Fibroblast of gingiva (primary cell): ENCODE results near the gene SF3B3.
"Not testable (repeated sequence)": the region's sequence is repeated elsewhere in the genome, so short reads cannot be mapped to it uniquely, and the experiment has no call there.

Experiments used
- DNase-seq: peaks from one replicate; pipeline ENCODE4 v3.0.0-alpha.2; 2011; ENCODE audit warnings: low read depth

Gene SF3B3

GRCh38 chr16:70511833-70512232 lies 11.8 kb upstream of the SF3B3 start:
- DNase-seq, result no peak

- DNase-seq, result peak; percentile 12
These were observed 11.2 kb upstream of the SF3B3 start for GRCh38 chr16:70512456-70512855.

GRCh38 chr16:70520612-70521297 lies 2.9 kb upstream of the SF3B3 start:
- peak; percentile 42 for DNase-seq

GRCh38 chr16:70522216-70523075 lies 1.2 kb upstream of the SF3B3 start:
- no peak for DNase-seq

GRCh38 chr16:70523076-70523742 lies 407 bp upstream of the SF3B3 start, which contains the start of gene COG4:
TSS of gene COG4 (minus strand) at chr16:70523554. CDS start at chr16:70523543, 11 bp downstream.
- DNase-seq, result peak; percentile 77

GRCh38 chr16:70524399-70524825 lies 796 bp downstream of the SF3B3 start:
- DNase-seq, result peak; percentile 59

GRCh38 chr16:70526403-70526802 lies 2.8 kb downstream of the SF3B3 start:
- DNase-seq, result peak; percentile 38

- no peak for DNase-seq
These were observed 3.8 kb downstream of the SF3B3 start for GRCh38 chr16:70527315-70527996.

GRCh38 chr16:70529051-70529777 lies 5.6 kb downstream of the SF3B3 start:
- DNase-seq, result peak; percentile 64

GRCh38 chr16:70529954-70530353 lies 6.3 kb downstream of the SF3B3 start:
- not testable (repeated sequence) for DNase-seq

- DNase-seq, result no peak
These were observed 11.4 kb downstream of the SF3B3 start for GRCh38 chr16:70534971-70535370.

GRCh38 chr16:70540994-70541393 lies 17.4 kb downstream of the SF3B3 start:
- DNase-seq, result no peak

GRCh38 chr16:70544548-70544947 lies 20.9 kb downstream of the SF3B3 start:
- DNase-seq, result no peak

- DNase-seq, result no peak
These were observed 25.3 kb downstream of the SF3B3 start for GRCh38 chr16:70548936-70549335.

- no peak for DNase-seq
These were observed 26.5 kb downstream of the SF3B3 start for GRCh38 chr16:70550082-70550481.

GRCh38 chr16:70551788-70552187 lies 28.2 kb downstream of the SF3B3 start:
- no peak for DNase-seq

- peak; percentile 65 for DNase-seq
These were observed 29.1 kb downstream of the SF3B3 start for GRCh38 chr16:70552675-70553074.

GRCh38 chr16:70553645-70554044 lies 30.0 kb downstream of the SF3B3 start:
- peak; percentile 91 for DNase-seq

GRCh38 chr16:70556063-70556462 lies 32.4 kb downstream of the SF3B3 start:
- no peak for DNase-seq

- peak; percentile 78 for DNase-seq
These were observed 38.0 kb downstream of the SF3B3 start for GRCh38 chr16:70561623-70562022.

GRCh38 chr16:70563636-70564035 lies 40.0 kb downstream of the SF3B3 start:
- DNase-seq, result peak; percentile 98
